Type B pancreatic cell (in vitro differentiated cells): ENCODE measurements around the gene KCNMB1. TPM values are rescaled to one million over a fixed set of nuclear protein-coding genes. Genes with fewer than 3 reads are reported as not detected.

Experiments
- DNase-seq: peaks from one replicate; pipeline ENCODE4 v3.0.0; 2021; ENCODE audit warnings: mixed read lengths; ENCODE audit not compliant: unreplicated experiment; ENCODE audit errors: extremely low spot score
- H3K27ac Mint-ChIP-seq: 2 replicates; pipeline ENCODE4 v1.8.0; 2021; ENCODE audit warnings: mild to moderate bottlenecking, mixed read lengths
- H3K27me3 Mint-ChIP-seq: 2 replicates; pipeline ENCODE4 v1.8.0; 2021; ENCODE audit warnings: mixed read lengths
- H3K36me3 Mint-ChIP-seq: 2 replicates; pipeline ENCODE4 v1.8.0; 2021; ENCODE audit warnings: mixed read lengths
- H3K4me1 Mint-ChIP-seq: one replicate; pipeline ENCODE4 v1.8.0; 2021; ENCODE audit warnings: mixed read lengths; ENCODE audit not compliant: unreplicated experiment
- H3K4me3 Mint-ChIP-seq: 2 replicates; pipeline ENCODE4 v1.8.0; 2021; ENCODE audit warnings: mild to moderate bottlenecking, mixed read lengths
- H3K9me3 Mint-ChIP-seq: 2 replicates; pipeline ENCODE4 v1.8.0; 2021; ENCODE audit warnings: mixed read lengths
- total RNA-seq: library from RNA; stranded (reverse); gene quantifications from 2 replicates; pipeline ENCODE4 v1.2.1, GENCODE V29; 2021; ENCODE audit warnings: low replicate concordance
- TF ChIP-seq, protein P1 (sequence below): fragments of 200-600 bp; sonication (generic); conservative IDR thresholded peaks from 2 replicates; pipeline ENCODE4 v1.5.0; 2021; ENCODE audit warnings: antibody characterized with exemption, mild to moderate bottlenecking

The KCNMB1 gene
- total RNA-seq, 1 donor from 2014 or later: 0.34 TPM

DNA sequence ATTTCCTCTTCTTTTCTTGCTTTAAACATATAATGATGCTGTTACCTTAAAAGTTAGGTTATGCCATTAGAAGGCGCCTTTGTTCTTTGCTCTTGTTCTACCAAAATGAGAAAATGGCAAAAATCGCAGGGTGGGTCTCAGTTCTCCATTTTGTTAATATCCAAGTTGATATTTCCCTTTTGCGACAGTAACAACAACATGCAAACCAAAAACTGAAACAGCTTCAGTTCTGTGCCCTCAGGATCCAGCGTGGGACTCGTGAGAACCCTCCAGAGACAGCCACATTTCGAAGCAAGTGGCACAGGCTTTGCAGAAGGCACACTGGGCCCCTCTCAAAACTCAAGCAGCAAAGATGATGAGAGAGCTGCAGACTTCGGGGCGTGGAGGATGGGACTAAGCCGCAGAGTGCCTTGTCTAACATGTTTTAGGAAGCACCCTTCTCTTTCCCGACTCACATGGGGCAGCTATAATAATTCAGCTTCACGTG is 58.6 kb downstream of the KCNMB1 start:
- no peak overlapping the region for H3K27ac Mint-ChIP-seq
- H3K27me3 Mint-ChIP-seq: peaks cover 15% of the 10 kb centered on the region

DNA sequence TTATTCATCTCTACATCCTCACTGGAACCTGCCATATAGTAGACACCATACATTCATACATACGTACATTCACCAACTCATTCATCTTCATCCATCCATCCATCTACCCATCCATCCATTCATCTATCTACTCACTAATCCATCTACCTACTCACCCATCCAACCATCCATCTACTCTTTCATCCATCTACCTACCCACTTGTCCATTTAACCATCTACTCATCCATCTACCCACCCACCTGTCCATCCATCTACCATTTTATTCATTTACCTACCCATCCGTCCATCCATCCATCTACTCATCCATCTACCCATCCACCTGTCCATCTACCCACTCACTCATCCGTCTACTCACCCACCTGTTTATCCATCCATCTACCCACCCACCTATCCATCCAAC is 59.6 kb downstream of the KCNMB1 start:
- Mint-ChIP-seq H3K36me3 (no peaks in the 10 kb centered on the region), H3K4me3 (no peak overlapping the region), H3K27ac (no peak overlapping the region), H3K9me3 (no peaks in the 10 kb centered on the region), H3K4me1 (peaks cover 23% of the 10 kb centered on the region), H3K27me3 (peaks cover 13% of the 10 kb centered on the region)
- DNase-seq: no peak
- TF ChIP-seq, protein P1, sequence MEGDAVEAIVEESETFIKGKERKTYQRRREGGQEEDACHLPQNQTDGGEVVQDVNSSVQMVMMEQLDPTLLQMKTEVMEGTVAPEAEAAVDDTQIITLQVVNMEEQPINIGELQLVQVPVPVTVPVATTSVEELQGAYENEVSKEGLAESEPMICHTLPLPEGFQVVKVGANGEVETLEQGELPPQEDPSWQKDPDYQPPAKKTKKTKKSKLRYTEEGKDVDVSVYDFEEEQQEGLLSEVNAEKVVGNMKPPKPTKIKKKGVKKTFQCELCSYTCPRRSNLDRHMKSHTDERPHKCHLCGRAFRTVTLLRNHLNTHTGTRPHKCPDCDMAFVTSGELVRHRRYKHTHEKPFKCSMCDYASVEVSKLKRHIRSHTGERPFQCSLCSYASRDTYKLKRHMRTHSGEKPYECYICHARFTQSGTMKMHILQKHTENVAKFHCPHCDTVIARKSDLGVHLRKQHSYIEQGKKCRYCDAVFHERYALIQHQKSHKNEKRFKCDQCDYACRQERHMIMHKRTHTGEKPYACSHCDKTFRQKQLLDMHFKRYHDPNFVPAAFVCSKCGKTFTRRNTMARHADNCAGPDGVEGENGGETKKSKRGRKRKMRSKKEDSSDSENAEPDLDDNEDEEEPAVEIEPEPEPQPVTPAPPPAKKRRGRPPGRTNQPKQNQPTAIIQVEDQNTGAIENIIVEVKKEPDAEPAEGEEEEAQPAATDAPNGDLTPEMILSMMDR: no peak

More for the DNA sequence above, 58.6 kb downstream of the KCNMB1 start:
- H3K36me3 Mint-ChIP-seq: no peaks in the 10 kb centered on the region
- H3K4me3 Mint-ChIP-seq: no peak overlapping the region
- H3K9me3 Mint-ChIP-seq: no peaks in the 10 kb centered on the region
- DNase-seq: no peak
- TF ChIP-seq, protein P1: no peak
- H3K4me1 Mint-ChIP-seq: peaks cover 29% of the 10 kb centered on the region

DNA sequence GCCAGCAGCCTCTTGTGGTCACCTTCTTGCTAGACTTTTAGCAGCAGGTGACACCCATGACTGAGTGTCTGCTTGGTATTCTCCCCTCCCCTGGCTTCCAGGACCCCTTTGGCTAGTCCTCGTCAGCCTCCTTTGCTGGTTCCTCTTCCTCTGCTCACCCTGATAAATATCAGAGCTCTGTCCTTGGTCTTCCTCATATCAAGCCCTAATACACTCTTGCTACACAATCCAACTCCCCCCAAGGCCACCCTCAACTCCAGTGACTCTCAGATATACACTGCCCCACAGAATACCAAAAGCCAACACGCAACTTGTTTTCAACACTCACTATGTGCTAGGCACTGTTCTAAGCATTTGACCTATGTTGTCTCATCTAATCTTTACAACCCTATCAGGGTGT is 61.3 kb downstream of the KCNMB1 start:
- DNase-seq: no peak
- Mint-ChIP-seq H3K4me3 (no peak overlapping the region), H3K36me3 (no peaks in the 10 kb centered on the region), H3K27ac (no peak overlapping the region), H3K27me3 (peaks cover 8% of the 10 kb centered on the region), H3K9me3 (no peaks in the 10 kb centered on the region), H3K4me1 (peaks cover 9% of the 10 kb centered on the region)
- TF ChIP-seq, protein P1: no peak

DNA sequence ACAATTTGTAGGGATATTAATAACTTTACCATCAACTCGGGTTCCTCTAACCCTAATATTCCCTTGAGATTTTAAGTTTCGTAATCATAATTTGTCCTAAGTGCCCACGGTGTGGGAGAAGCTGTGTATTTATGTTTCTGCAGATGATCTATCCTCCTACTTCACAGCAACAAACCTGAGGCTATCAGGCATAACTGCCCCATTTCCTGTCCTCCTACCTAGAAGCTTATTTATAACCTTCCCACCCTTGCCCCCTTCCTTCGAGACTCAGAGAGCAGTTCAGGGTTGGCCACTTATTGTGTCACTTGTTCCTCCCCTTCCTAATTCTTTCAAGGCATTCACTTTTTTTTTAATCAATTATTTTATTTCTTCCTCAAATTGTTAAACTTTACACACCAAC is 62.0 kb downstream of the KCNMB1 start:
- Mint-ChIP-seq H3K4me3 (no peak overlapping the region), H3K36me3 (no peaks in the 10 kb centered on the region), H3K4me1 (peaks cover 4% of the 10 kb centered on the region), H3K27me3 (peaks cover 8% of the 10 kb centered on the region), H3K9me3 (no peaks in the 10 kb centered on the region), H3K27ac (no peak overlapping the region)
- TF ChIP-seq, protein P1: no peak
- no peak for DNase-seq

Other genes starting within 250 kb of the KCNMB1 start
- gene C5orf58, start 156.4 kb downstream of the KCNMB1 start, total RNA-seq: not detected in 2 replicates
- gene LCP2, start 91.6 kb downstream of the KCNMB1 start, total RNA-seq: not detected in 2 replicates
- gene KCNIP1, start 114.7 kb upstream of the KCNMB1 start, total RNA-seq: 1.2 and 5.3 TPM in 2 replicates